Mesodermal cell (in vitro differentiated cells): ENCODE results near the gene POLR2L. TPM values are rescaled to one million over a fixed set of nuclear protein-coding genes. Genes with fewer than 3 reads are reported as not detected.

Source experiments
- H3K27ac ChIP-seq: 2 replicates; pipeline ENCODE4 v1.7.0; 2013; ENCODE audit warnings: mild to moderate bottlenecking, low read depth, low read length, moderate library complexity; ENCODE audit not compliant: severe bottlenecking
- H3K36me3 ChIP-seq: 2 replicates; pipeline ENCODE4 v1.7.1; 2013; ENCODE audit warnings: mild to moderate bottlenecking, low read length, moderate library complexity; ENCODE audit not compliant: control insufficient read depth, insufficient read depth
- H3K4me1 ChIP-seq: one replicate; pipeline ENCODE4 v1.7.1; 2013; ENCODE audit warnings: mild to moderate bottlenecking, low read length; ENCODE audit not compliant: insufficient read depth, control insufficient read depth, poor library complexity, severe bottlenecking
- H3K4me3 ChIP-seq: 2 replicates; pipeline ENCODE4 v1.7.0; 2013; ENCODE audit warnings: low read length, control low read depth, mild to moderate bottlenecking; ENCODE audit not compliant: insufficient read depth, poor library complexity, severe bottlenecking; ENCODE audit errors: extremely low read depth
- H3K9me3 ChIP-seq: 2 replicates; pipeline ENCODE4 v1.7.1; 2013; ENCODE audit warnings: mild to moderate bottlenecking, low read length, moderate library complexity; ENCODE audit not compliant: control insufficient read depth
- WGBS, 2 experiments: methylation state at CpG; one replicate each; pipeline ENCODE4 v1.1.5; 2013; ENCODE audit warnings: missing lambda C conversion rate in 2 of 2; ENCODE audit not compliant: insufficient coverage in 2 of 2; 5-methylcytosine and 5-hydroxymethylcytosine counted together
- polyA plus RNA-seq, 2 experiments: library from polyadenylated mRNA; stranded (reverse); fragments of 50-300 nt; gene quantifications; one replicate each; pipeline ENCODE4 v1.2.3, GENCODE V29; 2013

POLR2L gene
- 134 TPM for polyA plus RNA-seq (2013, experiment 1 of 2)
- 112 TPM for polyA plus RNA-seq (2013, experiment 2 of 2)

- Histone ChIP-seq H3K4me3 (peak within 1 kb of the TSS; percentile 99), H3K36me3 (peaks cover 39% of the 10 kb centered on the region), H3K27ac (peak within 1 kb of the TSS; percentile 99), H3K9me3 (no peaks in the 10 kb centered on the region), H3K4me1 (peaks cover 24% of the 10 kb centered on the region)
- WGBS, 2 experiments, result 0 to 1% methylated on average over 75 to 86 of the region's 87 CpGs
These were observed at the start of gene POLR2L, which contains the start of gene TSPAN4 for GRCh38 chr11:842370-843002. Gene POLR2L, minus strand, starts transcription at chr11:842529. Its CDS starts 21 bp downstream, at chr11:842508. Gene TSPAN4, plus strand, starts transcription at chr11:842852. Its CDS starts 7,453 bp downstream, at chr11:850305.

GRCh38 chr11:890794-891540, 48.6 kb upstream of the POLR2L start:
- Histone ChIP-seq H3K27ac (no peak overlapping the region), H3K4me1 (no peaks in the 10 kb centered on the region), H3K4me3 (no peak overlapping the region), H3K36me3 (peaks cover 12% of the 10 kb centered on the region), H3K9me3 (no peaks in the 10 kb centered on the region)
- WGBS, 2 experiments, result 78 to 86% methylated on average over 9 to 17 of the region's 27 CpGs

- no peaks in the 10 kb centered on the region for H3K9me3 ChIP-seq
- no peaks in the 10 kb centered on the region for H3K4me1 ChIP-seq
- H3K27ac ChIP-seq, result no peak overlapping the region
- WGBS, 2 experiments, result 89 to 96% methylated on average over 30 of the region's 32 CpGs
- peaks cover 18% of the 10 kb centered on the region for H3K36me3 ChIP-seq
- no peak overlapping the region for H3K4me3 ChIP-seq
These were observed 47.6 kb upstream of the POLR2L start for GRCh38 chr11:889687-890475.

GRCh38 chr11:889257-889656, 46.9 kb upstream of the POLR2L start:
- no peak overlapping the region for H3K4me3 ChIP-seq
- WGBS, 2 experiments, result 90 to 96% methylated on average over 13 of the region's 13 CpGs
- no peaks in the 10 kb centered on the region for H3K4me1 ChIP-seq
- no peaks in the 10 kb centered on the region for H3K9me3 ChIP-seq
- H3K27ac ChIP-seq, result no peak overlapping the region
- H3K36me3 ChIP-seq, result peaks cover 18% of the 10 kb centered on the region

GRCh38 chr11:888310-889212, 46.2 kb upstream of the POLR2L start:
- Histone ChIP-seq H3K4me1 (no peaks in the 10 kb centered on the region), H3K27ac (no peak overlapping the region), H3K36me3 (peaks cover 16% of the 10 kb centered on the region), H3K9me3 (no peaks in the 10 kb centered on the region), H3K4me3 (no peak overlapping the region)
- WGBS, 2 experiments, result 95 to 97% methylated on average over 31 to 44 of the region's 45 CpGs

GRCh38 chr11:887589-887988, 45.3 kb upstream of the POLR2L start:
- Histone ChIP-seq H3K9me3 (no peaks in the 10 kb centered on the region), H3K27ac (no peak overlapping the region), H3K4me3 (no peak overlapping the region), H3K4me1 (no peaks in the 10 kb centered on the region), H3K36me3 (peaks cover 24% of the 10 kb centered on the region)
- 94 to 98% methylated on average over 14 of the region's 14 CpGs for WGBS, 2 experiments

- WGBS, 2 experiments, result 94 to 95% methylated on average over 13 to 17 of the region's 17 CpGs
- Histone ChIP-seq H3K9me3 (no peaks in the 10 kb centered on the region), H3K36me3 (peaks cover 32% of the 10 kb centered on the region), H3K4me3 (no peak overlapping the region), H3K27ac (no peak overlapping the region), H3K4me1 (no peaks in the 10 kb centered on the region)
These were observed 44.2 kb upstream of the POLR2L start for GRCh38 chr11:886568-886967.

GRCh38 chr11:884578-885070, 42.3 kb upstream of the POLR2L start:
- WGBS, 2 experiments, result 86 to 91% methylated on average over 12 to 14 of the region's 16 CpGs

GRCh38 chr11:883527-883926, 41.2 kb upstream of the POLR2L start:
- Histone ChIP-seq H3K4me1 (no peaks in the 10 kb centered on the region), H3K9me3 (no peaks in the 10 kb centered on the region), H3K36me3 (peaks cover 54% of the 10 kb centered on the region), H3K27ac (no peak overlapping the region), H3K4me3 (no peak overlapping the region)
- WGBS, 2 experiments, result 83 to 88% methylated on average over 10 of the region's 10 CpGs

More at GRCh38 chr11:884578-885070, 42.3 kb upstream of the POLR2L start:
- H3K36me3 ChIP-seq, result peaks cover 48% of the 10 kb centered on the region
- H3K27ac ChIP-seq, result no peak overlapping the region
- H3K4me1 ChIP-seq, result no peaks in the 10 kb centered on the region
- H3K4me3 ChIP-seq, result no peak overlapping the region
- H3K9me3 ChIP-seq, result no peaks in the 10 kb centered on the region

GRCh38 chr11:882596-882995, 40.3 kb upstream of the POLR2L start:
- no peaks in the 10 kb centered on the region for H3K9me3 ChIP-seq
- no peak overlapping the region for H3K27ac ChIP-seq
- peaks cover 59% of the 10 kb centered on the region for H3K36me3 ChIP-seq
- no peak overlapping the region for H3K4me3 ChIP-seq
- H3K4me1 ChIP-seq, result no peaks in the 10 kb centered on the region
- 93 to 94% methylated on average over 10 of the region's 14 CpGs for WGBS, 2 experiments
